GM19035 (cell line): ENCODE data around the gene COMMD2.

Experiments
- ATAC-seq: cut with Tn5 transposase; IDR thresholded peaks from one replicate; pipeline ENCODE4 v1.9.1; 2021; ENCODE audit not compliant: unreplicated experiment

Gene COMMD2

DNA sequence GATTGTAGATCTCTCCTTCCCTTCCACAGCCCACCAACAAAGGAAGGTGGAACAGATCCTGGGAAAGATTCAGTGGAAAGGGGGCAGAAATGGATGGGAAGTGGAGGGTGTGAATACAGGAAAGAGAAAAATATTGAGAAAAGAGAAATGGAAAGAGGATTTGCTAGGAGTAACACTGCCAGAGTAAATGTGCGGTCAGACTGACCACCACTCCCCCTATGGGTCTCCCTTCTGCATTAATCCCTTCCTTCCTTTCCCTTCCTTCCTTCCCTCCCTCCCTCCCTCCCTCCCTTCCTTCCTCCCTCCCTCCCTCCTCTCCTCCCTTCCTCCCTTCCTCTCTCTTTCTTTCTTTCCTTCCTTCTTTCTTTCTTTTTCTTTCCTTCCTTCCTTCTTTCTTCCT is 12.0 kb upstream of the COMMD2 start:
- no peak for ATAC-seq

DNA sequence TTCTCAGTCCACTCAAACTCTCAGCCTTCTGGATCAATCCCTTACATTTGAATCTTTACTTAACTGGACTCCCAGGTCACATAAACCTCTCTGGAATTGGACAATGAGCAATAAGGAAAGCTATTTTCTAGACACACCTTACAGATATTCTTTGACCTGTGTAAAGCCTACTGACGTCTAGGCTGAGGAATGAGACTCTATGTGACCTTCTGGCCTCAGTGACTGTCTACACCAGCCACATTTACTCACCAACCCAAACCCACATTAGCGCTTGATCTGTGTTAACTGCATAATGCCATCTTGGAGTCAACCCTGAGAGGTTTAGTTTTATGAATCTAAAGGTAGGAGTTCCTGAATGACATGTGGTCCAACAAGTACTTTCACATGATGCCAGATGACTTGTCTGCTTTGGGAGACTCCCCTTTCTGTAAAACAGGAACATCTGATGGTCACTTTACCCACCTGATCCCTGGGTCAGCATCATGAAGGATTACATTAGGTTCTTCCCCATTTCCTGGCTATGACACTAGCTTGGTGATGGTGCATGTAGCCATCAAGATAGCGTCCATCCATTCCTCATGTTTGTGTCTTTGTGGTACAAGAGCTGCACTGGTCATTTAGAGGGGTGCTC is 11.4 kb upstream of the COMMD2 start:
- no peak for ATAC-seq

DNA sequence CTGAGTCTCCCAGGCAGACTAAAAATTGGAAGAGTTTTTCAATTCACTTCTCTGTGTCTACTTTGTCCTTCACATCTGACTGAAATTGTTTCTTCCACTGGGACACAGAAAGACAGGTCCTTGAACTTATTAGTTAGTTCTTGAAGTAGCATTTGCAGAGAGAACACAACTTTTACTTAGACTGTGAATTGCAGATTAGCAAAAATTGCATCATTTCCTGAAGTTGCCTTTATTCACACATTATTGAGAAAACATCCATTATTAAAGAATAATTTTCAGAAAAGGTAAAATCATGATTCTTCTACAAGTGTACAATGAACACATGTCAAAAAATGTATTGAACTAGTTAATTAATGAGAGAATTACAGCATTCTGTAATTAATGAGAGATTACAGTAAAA is 1.4 kb upstream of the COMMD2 start:
- ATAC-seq = no peak

DNA sequence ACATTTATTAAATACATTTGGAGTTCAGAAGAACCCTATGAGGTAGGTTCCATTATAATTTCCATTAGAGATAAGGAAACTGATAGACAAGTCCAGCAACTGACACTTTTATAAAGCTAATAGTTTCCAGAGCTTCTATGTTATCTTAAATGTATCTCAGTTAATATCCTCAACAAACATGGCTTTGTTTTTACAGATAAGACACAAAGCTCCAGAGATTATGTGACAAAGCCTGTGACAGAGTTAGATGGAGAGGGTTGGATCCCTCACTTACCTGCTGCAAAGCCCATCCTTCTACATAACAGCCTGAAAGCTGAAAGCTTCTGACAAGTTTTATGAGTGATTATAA is 473 bp upstream of the COMMD2 start:
- peak; percentile 15 for ATAC-seq

DNA sequence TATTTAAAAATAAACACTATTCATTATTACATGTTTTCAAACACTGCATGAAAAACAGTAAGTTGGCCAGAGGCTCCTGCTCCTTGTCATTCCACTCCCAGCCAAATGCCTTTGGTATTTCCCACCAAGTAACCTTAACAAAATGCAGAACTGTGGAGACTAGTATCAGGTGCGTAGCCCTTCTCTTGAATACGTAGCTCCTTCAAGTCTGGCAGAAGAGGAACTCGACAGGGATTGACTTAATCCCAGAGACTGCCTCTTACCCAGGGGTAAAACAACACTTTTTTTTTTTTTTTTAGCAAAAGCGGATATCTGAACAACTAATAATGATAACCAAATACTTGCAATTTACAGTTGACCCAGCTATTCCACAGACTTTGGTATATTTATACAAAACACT is 738 bp downstream of the COMMD2 start:
- no peak for ATAC-seq

DNA sequence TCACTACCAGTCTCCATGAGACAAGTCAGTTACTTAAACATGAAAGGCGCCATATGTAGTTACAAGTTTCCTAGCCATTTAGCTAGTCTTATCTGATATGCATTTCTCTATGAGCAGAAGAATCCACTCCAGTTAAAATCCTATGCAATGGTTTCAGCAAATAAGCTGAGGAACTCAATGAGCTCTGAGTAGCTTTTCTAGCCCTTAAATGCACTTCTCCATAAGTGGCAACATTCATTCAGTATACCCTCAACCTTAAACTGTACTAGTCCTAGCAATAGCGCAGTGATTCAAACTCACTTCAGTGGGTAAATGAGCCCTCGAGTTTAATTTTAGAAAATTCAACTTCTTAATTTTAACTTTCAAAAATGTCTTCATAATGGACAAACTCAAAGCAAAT is 7.7 kb downstream of the COMMD2 start:
- no peak for ATAC-seq

DNA sequence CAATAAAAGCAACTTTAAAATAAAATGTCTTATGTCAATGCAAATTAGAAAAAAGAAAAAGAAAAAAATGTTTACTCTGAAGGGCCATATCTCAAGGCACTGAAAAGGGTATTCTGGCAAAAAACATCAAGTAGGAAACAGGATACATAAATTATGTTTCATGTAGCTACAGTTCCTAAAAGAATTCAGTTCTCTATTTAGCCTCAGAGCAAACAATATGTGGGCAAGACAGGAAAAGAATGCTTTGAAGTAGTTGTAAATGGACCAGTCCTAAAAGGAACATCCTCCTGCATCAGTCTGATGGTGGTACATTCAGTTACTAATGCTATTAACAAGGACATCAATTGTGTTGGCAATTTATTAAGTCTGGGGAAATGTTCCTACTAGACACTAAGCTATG is 8.1 kb downstream of the COMMD2 start:
- ATAC-seq = no peak

DNA sequence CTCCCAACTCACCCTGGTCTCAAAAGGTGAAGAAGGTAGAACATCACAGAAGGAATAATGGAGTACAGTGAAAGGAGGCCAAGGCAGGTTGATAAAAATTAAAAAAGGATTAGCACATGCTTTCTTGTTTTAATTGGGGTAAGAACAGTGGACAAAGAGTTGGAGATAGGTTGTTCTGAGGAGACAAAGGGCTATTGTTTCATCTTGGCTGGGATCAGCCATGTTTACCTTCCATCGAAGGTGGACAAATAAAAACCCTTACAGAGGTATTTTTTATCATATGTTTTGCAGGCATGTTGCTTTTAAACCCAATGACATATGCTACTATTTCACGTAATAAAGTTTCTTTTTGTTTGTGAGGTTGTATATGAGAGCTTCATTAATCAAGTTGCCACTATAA is 12.9 kb downstream of the COMMD2 start:
- no peak for ATAC-seq

DNA sequence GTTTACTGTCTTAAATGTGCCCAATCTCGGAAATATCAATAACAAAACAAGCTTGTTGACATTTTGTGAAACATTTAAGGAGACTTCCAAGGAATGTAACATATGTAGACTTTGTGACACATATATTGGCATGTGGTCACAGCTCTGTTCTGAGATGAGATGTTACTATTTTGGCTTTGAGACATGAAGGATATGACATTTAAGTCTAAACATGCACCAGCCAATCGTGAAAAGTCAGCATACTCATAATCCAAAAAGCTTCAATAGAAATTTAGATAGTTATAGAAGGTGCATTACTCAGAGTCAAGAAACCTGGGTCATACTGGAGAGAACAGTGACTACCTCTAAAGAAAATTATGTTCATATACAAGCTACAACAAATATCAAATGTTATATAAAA is 13.4 kb downstream of the COMMD2 start:
- ATAC-seq = no peak

DNA sequence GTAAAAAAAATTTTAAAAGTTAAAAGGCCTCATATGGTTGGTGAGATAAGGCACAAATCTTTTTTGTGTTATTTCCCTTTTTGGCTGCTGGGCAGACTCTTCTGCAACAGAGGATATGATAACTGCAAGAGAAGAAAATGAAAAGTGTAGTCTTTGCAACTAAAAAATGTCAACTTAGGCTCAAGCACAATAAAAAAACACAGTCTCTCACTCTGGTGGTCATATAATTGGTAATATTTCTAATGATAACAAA is 15.4 kb downstream of the COMMD2 start:
- no peak for ATAC-seq

DNA sequence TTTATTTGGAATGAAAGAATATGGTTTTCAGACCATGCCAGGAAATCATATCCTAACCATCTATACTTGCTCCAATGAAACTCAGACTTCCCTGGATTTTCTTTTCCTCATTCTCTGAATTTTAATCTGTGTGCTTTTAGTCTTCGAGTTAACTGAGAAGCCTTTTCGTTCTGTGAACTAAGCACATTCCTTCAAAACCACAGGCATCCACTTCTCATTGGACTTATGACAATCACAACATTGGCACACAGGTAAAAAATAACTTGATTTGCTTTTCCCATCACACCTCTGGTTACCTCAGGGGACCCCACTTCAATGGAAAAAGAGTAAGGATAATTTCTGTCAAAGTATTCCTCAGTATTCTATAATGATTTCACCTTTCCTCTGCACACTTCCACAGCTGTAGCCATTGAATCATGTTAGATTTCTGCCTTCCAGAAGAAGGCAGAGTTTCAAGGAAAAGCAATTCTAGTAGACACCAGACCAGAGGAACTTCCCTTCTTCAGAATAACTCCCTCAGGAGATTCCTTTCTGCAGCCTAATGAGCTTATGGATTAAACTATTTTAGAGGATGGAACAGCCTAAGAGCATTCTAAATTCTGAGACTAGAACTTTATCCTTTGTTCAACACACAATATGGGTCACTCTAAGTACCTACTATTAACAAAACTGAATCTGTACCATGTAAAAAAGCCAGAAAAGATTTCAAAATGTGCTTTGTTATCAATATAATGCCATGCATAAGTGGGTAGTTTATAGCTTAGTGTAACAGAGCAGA is 15.9 kb downstream of the COMMD2 start:
- no peak for ATAC-seq

DNA sequence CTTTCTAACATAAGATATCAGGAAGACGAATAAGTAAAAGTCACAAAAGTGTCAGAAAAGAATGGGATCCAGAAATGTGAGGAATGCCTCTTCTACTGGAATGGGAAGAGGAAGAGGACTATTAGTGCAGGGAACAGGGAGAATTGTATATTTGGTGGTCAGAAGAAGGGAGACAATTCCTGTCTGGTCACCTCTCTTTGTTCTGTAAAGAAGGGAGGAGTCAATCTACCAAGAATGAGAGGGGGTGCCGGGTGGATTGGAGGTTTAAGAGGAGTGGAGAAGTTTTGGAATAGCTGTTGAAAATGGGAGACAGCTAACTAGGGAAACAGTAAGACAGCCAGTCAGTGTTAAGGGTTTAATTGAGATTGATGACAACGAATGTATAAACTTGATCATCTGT is 20.1 kb downstream of the COMMD2 start:
- no peak for ATAC-seq

DNA sequence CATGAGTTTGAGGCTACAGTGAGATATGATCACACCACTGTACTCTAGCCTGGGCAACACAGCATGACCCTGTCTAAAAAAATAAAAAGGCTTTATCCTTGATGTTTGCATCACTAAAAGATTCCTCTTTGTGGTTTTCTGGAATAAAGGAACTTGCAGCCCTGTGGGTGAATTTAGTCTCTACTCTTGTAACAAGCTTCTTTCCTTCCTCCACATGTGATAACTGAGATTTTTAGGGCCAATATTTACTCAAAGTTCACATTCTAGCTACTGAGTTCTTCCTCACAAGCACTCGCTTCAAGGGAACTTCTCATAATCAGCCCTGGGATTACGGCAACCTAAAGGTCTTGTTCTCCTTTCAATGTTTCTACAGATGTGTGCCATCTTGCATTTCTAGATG is 24.6 kb downstream of the COMMD2 start:
- peak; percentile 10 for ATAC-seq

DNA sequence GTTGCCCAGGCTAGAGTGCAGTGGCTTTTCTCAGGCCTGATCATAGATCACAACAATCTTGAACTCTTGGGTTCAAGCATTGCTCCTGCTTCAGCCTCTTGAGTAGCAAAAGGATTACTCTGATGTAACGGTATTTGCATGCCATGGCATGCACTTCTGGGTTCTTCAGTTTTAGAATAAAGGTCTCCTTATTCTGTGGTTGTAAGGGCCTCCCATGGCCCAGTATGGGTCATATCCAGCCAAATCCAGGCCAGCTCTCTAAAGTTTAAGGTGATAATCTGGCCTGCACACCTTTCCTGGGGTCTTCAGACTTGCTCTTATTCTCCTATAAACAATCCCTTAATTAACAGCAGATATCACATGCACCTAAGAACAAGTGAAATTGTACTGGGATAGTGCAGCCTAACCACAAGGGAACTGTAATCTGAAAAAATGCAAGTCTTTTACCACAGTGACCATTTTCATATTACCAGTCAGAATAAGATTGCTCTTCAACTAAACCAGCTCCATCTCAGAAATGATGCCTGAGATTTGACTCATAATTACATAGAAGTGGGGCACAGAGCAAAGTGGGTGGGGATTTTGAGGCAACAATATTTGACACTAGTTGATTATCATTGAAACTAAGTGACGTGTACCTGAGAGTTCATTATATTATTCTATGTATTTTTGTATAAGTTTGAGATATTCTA is 25.4 kb downstream of the COMMD2 start:
- peak; percentile 89 for ATAC-seq

DNA sequence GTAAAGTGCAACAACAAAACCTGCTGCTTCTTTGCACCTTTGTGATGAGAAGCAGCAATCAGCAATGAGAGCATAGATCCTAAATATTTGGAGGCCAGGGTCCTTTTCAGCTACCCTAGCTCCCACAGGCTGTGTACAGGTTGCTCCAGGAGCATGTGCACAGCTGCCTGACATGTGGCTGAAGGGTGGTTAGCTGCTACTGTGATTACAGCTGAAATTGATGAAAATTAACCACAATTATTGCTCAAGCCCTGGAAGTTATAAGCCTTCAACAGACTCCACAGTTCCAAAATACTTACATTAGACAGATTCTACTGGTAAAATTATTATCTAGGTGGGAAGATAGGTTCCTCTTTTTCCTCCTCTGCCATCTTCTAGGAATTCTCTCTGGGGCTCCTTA is 28.5 kb downstream of the COMMD2 start:
- no peak for ATAC-seq

DNA sequence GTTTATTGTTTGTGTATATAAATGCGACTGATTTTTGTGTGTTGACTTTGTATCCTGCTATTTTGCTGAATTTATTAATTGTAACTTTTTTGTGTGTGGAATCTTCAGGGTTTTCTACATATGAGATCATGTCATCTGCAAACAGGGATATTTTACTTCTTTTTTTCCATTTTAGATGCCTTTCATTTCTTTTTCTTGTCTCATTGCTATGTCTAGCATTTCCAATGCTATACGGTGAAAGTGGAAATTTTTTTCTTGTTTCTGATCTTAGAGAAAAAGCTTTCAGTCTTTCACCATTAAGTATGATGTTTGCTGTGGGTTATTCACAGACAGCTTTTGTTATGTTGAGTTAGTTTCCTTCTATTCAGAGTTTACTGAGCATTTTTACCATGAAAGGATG is 31.4 kb downstream of the COMMD2 start:
- no peak for ATAC-seq

DNA sequence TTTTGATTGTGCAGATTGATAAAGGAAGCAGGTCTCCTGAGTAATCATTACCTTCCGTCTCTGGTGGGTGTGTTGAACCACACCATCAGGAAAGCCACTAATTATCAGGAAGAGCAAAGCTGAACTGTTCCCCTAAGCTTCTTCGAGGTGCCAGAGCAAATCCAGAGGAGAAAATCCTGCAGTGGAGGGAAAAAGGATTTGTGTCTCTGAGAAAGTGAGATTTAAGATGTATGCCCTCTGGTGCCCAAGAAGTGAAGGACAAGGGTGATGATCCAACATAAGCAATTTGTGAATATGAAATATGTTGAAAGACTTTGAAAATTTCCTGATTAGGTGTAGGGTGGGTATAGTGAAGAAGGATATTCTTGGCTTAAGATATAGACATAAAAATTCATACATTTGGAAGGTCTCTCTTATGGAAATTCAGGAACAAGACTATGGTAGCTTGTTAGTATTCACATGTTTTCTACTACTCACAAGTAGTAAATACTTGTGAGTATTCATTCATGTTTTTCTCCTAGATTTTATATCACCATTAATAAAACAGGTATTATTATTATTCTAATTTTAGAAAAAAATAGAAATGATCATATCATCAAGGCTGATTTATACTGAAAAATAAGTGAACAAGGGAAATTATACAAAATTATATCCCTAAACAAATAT is 34.8 kb downstream of the COMMD2 start:
- no peak for ATAC-seq

DNA sequence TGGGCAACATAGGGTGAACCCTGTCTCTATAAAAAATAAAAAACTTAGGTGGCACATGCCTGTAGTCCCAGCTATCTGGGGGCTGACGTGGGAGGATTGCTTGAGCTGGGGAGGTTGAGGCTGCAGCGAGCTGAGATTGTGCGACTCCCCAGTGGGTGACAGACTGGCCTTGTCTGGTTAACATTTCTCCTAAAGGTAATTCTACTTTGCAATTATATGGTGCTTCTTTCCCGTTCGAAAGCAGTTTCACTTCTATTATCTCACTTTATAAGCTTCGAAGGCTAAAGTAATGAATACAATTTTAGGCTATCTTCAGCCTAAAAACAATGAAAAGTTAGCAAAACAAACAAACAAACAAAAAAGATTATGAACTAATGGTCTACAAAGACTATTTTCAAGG is 35.3 kb downstream of the COMMD2 start:
- no peak for ATAC-seq

DNA sequence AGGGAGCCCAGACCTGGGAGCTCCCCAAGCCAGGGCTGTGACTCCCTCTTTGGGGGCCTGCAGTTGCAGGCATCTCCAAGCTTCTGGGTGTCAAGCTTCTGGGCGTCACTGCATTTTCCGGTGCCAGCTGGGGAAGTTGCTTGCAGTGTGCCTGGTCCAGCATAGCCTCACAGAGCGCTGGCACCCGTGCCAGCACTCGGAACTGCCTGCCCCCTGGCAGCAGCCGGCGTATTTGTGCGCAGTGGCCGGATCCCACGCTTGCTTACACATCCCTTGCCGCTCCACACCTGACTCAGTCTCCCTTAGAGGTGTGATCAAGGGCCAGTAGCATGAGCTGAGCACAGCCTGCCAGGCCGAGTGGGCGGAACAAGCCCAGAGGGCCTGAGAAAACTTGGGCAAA is 37.0 kb downstream of the COMMD2 start:
- no peak for ATAC-seq

DNA sequence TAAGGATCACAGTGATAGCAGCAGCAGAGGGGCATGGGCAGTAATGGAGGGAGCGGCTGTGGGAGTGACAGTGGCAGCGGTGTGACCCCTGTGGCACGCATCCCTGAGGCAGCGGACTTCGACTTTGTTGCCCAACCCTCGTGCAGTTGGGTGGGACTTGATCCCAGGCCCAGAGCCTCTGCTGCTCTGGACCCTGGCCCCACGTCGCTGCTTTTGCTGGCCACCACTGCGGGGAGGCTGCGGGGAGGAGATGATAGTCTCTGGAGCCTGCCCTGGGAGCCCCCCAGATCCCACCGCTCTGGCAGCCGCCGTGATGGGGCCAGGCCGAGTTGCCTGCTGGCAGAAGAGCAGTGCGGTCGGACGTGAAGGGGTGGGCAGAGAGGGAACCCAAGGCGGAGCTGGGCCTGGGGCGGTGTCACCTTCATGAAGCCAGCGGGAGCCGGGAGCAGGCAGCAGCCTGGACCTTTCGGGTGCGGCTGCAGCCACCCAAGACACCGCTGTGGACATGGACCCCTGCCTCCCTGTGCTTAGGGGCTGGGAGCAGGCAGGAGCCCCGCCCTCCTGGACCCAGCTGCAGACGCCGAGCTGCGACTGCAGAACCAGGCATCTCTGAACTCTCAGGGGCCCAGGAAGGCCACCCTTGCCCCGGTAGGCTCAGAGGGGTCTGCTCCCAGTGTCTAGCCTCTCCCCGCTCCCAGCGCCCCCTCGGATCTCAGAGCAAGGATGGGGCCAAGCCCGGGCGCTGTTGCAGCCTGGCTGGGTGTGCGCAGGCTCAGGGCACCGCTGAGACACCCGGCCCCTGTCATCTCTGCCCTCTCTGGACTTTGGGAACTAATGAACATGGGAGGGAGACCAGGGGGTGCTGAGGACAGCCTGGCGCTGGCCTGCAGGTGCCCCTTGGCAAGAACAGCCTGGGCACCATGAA is 38.3 kb downstream of the COMMD2 start:
- ATAC-seq = no peak

DNA sequence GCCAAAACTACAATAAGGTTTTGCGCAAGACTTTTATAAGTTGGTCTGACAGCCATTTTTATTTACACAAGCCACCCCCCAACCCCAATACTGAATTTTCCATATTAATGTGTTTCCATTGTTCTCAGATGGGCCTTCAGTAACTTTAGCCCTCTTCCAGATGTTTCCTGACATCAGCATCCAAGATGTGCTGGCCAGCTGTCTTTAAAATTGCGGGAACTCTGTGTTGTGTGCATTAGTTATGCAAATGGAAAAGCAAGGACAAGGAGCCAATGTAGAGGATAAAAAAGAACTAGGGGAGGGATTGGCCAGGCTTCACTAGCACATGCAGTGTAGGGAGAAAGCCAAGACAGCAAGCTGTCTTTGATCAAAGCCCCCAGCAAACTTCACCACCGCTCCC is 45.4 kb downstream of the COMMD2 start:
- ATAC-seq = no peak
